ENCODE measurements around the gene DAPK2.

- TF ChIP-seq FOXM1 (IDR thresholded peaks at IDR 0.05; ENCODE audit: borderline replicate concordance, low read depth): no peak
- no peak for TF ChIP-seq TAF1 (IDR thresholded peaks at IDR 0.05; ENCODE audit: low read depth)
- no peak for TF ChIP-seq TCF12 (IDR thresholded peaks at IDR 0.05; ENCODE audit: low read depth)
These were observed 165.5 kb downstream of the DAPK2 start for GRCh38 chr15:63880744-63881143.

Measured in Ishikawa (cell line).